Astrocyte (in vitro differentiated cells and primary cell): ENCODE data around the gene STARD3NL. TPM values are rescaled to one million over a fixed set of nuclear protein-coding genes. Genes with fewer than 3 reads are reported as not detected.

Experiments
- DNase-seq: peaks from one replicate; pipeline ENCODE4 v3.0.0-alpha.2; 2010; ENCODE audit warnings: low read depth
- FAIRE-seq: peaks from 2 replicates; lab custom pipeline; 2011; peaks lifted over from hg19 to GRCh38; lab: Jason Lieb, UNC
- H2AFZ ChIP-seq: 2 replicates; pipeline ENCODE4 v1.6.0; 2012; ENCODE audit warnings: low read depth, low read length, inconsistent platforms
- H3K27ac ChIP-seq: 2 replicates; pipeline ENCODE4 v1.5.1; 2011; ENCODE audit warnings: low read depth, low read length, inconsistent platforms
- H3K27me3 ChIP-seq: 2 replicates; pipeline ENCODE4 v1.6.0; 2011; ENCODE audit warnings: low read length, inconsistent platforms; ENCODE audit not compliant: insufficient read depth
- H3K36me3 ChIP-seq: 2 replicates; pipeline ENCODE4 v1.5.1; 2011; ENCODE audit warnings: low read length, inconsistent platforms; ENCODE audit not compliant: insufficient read depth
- H3K4me1 ChIP-seq: 2 replicates; pipeline ENCODE4 v1.5.1; 2011; ENCODE audit warnings: low read length, inconsistent platforms; ENCODE audit not compliant: insufficient read depth
- H3K4me2 ChIP-seq: 2 replicates; pipeline ENCODE4 v1.6.0; 2012; ENCODE audit warnings: low read length, inconsistent platforms
- H3K4me3 ChIP-seq: 2 replicates; pipeline ENCODE4 v1.5.1; 2011; ENCODE audit warnings: low read depth, mild to moderate bottlenecking, low read length, inconsistent platforms; ENCODE audit not compliant: insufficient read depth
- H3K79me2 ChIP-seq: 2 replicates; pipeline ENCODE4 v1.6.0; 2012; ENCODE audit warnings: mild to moderate bottlenecking, low read length, inconsistent platforms; ENCODE audit not compliant: insufficient read depth
- H3K9ac ChIP-seq: 2 replicates; pipeline ENCODE4 v1.6.0; 2012; ENCODE audit warnings: mild to moderate bottlenecking, low read length, inconsistent platforms
- H3K9me3 ChIP-seq: 2 replicates; pipeline ENCODE4 v1.5.1; 2012; ENCODE audit warnings: low read depth, mild to moderate bottlenecking, low read length, inconsistent platforms; ENCODE audit not compliant: insufficient read depth
- H4K20me1 ChIP-seq: 2 replicates; pipeline ENCODE4 v1.6.0; 2012; ENCODE audit warnings: low read length, inconsistent platforms; ENCODE audit not compliant: insufficient read depth
- H3K27ac Mint-ChIP-seq: one replicate; pipeline ENCODE4 v1.8.0; 2021; ENCODE audit warnings: mild to moderate bottlenecking, mixed read lengths; ENCODE audit not compliant: unreplicated experiment
- H3K27me3 Mint-ChIP-seq: one replicate; pipeline ENCODE4 v1.8.0; 2021; ENCODE audit warnings: low read depth, mixed read lengths; ENCODE audit not compliant: unreplicated experiment
- H3K36me3 Mint-ChIP-seq: one replicate; pipeline ENCODE4 v1.8.0; 2021; ENCODE audit warnings: low read depth, mixed read lengths; ENCODE audit not compliant: unreplicated experiment
- H3K4me1 Mint-ChIP-seq: one replicate; pipeline ENCODE4 v1.8.0; 2021; ENCODE audit warnings: low read depth, mixed read lengths; ENCODE audit not compliant: unreplicated experiment
- H3K4me3 Mint-ChIP-seq: one replicate; pipeline ENCODE4 v1.8.0; 2021; ENCODE audit warnings: mild to moderate bottlenecking, moderate library complexity, mixed read lengths; ENCODE audit not compliant: unreplicated experiment
- H3K9me3 Mint-ChIP-seq: one replicate; pipeline ENCODE4 v1.8.0; 2021; ENCODE audit warnings: mild to moderate bottlenecking, mixed read lengths; ENCODE audit not compliant: unreplicated experiment
- EZH2 ChIP-seq: IDR thresholded peaks from 2 replicates; pipeline ENCODE4 v1.6.1; 2012; ENCODE audit warnings: mild to moderate bottlenecking, low read length, inconsistent platforms; ENCODE audit not compliant: insufficient read depth
- total RNA-seq: library from RNA; stranded (reverse); gene quantifications from 2 replicates; pipeline ENCODE4 v1.2.1, GENCODE V29; 2021
- TF ChIP-seq, protein P1 (sequence below): IDR thresholded peaks from 2 replicates; pipeline ENCODE4 v1.5.1; 2011; ENCODE audit warnings: low read depth, mild to moderate bottlenecking, inconsistent platforms, low read length, moderate library complexity; ENCODE audit not compliant: insufficient read depth

The STARD3NL gene
- total RNA-seq, 1 donor from 2014 or later: 85.8 TPM

DNA sequence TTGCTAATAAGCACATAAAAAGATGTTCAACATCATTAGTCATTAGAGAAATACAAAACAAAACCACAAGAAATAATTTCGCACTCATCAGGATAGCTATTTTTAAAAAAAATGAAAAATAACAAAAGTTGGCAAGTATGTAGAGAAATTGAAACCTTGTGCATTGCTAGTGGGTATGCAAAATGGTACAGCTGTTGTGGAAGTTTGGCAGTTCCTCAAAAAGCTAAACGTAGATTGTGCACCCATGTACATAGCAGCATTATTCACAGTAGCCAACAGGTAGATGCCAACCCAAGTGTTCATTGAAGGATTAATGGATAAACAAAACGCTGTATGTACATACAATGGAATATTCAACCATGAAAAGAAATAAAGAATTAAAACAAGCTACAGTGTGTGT, 35.3 kb upstream of the STARD3NL start:
- H3K4me3 ChIP-seq: no peak overlapping the region
- no peak for TF ChIP-seq EZH2
- TF ChIP-seq, protein P1, sequence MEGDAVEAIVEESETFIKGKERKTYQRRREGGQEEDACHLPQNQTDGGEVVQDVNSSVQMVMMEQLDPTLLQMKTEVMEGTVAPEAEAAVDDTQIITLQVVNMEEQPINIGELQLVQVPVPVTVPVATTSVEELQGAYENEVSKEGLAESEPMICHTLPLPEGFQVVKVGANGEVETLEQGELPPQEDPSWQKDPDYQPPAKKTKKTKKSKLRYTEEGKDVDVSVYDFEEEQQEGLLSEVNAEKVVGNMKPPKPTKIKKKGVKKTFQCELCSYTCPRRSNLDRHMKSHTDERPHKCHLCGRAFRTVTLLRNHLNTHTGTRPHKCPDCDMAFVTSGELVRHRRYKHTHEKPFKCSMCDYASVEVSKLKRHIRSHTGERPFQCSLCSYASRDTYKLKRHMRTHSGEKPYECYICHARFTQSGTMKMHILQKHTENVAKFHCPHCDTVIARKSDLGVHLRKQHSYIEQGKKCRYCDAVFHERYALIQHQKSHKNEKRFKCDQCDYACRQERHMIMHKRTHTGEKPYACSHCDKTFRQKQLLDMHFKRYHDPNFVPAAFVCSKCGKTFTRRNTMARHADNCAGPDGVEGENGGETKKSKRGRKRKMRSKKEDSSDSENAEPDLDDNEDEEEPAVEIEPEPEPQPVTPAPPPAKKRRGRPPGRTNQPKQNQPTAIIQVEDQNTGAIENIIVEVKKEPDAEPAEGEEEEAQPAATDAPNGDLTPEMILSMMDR: no peak
- H3K9ac ChIP-seq: no peak overlapping the region
- no peak overlapping the region for H2AFZ ChIP-seq
- Mint-ChIP-seq H3K4me1 (no peaks in the 10 kb centered on the region), H3K27me3 (no peaks in the 10 kb centered on the region), H3K4me3 (no peak overlapping the region), H3K9me3 (no peaks in the 10 kb centered on the region), H3K36me3 (no peaks in the 10 kb centered on the region), H3K27ac (no peak overlapping the region)
- no peaks in the 10 kb centered on the region for H3K27me3 ChIP-seq
- no peaks in the 10 kb centered on the region for H4K20me1 ChIP-seq
- H3K27ac ChIP-seq: no peak overlapping the region
- H3K79me2 ChIP-seq: no peaks in the 10 kb centered on the region
- no peak for FAIRE-seq
- no peak overlapping the region for H3K4me2 ChIP-seq
- no peak for DNase-seq
- no peaks in the 10 kb centered on the region for H3K4me1 ChIP-seq
- H3K36me3 ChIP-seq: no peaks in the 10 kb centered on the region
- H3K9me3 ChIP-seq: no peaks in the 10 kb centered on the region

DNA sequence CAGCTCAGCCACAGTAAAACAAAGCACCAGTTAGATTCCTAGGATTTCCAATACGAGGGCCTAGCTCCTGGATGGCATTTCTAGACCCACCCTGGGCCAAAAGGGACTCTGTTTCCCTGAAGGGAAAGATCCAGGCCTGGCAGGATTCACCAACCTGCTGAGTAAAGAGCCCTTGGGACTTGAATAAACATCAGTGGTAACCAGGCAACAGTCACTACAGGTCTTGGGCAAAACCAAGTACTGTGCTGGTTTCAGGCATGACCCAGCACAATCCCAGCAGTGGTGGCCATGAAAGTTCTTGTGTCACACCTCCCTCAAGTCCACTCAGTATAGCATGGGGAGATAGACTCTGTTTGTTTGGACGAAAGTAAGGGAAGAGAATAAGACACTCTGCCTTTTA, 31.0 kb upstream of the STARD3NL start:
- H3K27me3 ChIP-seq: no peaks in the 10 kb centered on the region
- no peak overlapping the region for H3K4me2 ChIP-seq
- no peak for FAIRE-seq
- H3K4me1 ChIP-seq: no peaks in the 10 kb centered on the region
- no peak overlapping the region for H2AFZ ChIP-seq
- H3K4me1 Mint-ChIP-seq: no peaks in the 10 kb centered on the region
- no peaks in the 10 kb centered on the region for H3K79me2 ChIP-seq
- no peaks in the 10 kb centered on the region for H3K9me3 ChIP-seq
- H3K27me3 Mint-ChIP-seq: no peaks in the 10 kb centered on the region
- H3K36me3 Mint-ChIP-seq: no peaks in the 10 kb centered on the region
- no peak overlapping the region for H3K9ac ChIP-seq
- no peak overlapping the region for H3K4me3 Mint-ChIP-seq
- no peaks in the 10 kb centered on the region for H4K20me1 ChIP-seq
- no peaks in the 10 kb centered on the region for H3K9me3 Mint-ChIP-seq
- no peak for TF ChIP-seq EZH2
- TF ChIP-seq, protein P1: no peak
- no peak overlapping the region for H3K4me3 ChIP-seq
- DNase-seq: no peak
- no peak overlapping the region for H3K27ac Mint-ChIP-seq
- H3K36me3 ChIP-seq: no peaks in the 10 kb centered on the region
- H3K27ac ChIP-seq: no peak overlapping the region

DNA sequence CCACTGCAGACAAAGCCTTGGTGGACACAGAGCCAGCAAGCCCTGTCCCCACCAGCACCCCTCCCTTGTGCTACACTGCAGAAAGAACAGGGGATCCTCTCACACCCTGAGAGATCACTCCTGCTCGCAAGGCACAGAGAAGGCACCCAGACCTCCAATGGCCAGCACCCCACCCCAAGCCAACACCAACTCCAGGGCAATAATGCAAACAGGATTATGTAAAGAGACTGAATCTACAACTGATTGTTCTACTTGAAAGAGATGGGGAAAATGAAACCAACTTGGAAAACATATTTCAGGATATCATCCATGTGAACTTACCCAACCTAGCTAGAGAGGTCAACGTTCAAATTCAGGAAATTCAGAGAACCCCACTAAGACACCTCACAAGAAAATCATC, 26.5 kb upstream of the STARD3NL start:
- H3K4me3 ChIP-seq: no peak overlapping the region
- Mint-ChIP-seq H3K27ac (no peak overlapping the region), H3K9me3 (peaks cover 4% of the 10 kb centered on the region), H3K36me3 (no peaks in the 10 kb centered on the region), H3K27me3 (no peaks in the 10 kb centered on the region), H3K4me1 (no peaks in the 10 kb centered on the region), H3K4me3 (no peak overlapping the region)
- H3K9me3 ChIP-seq: no peaks in the 10 kb centered on the region
- H3K4me1 ChIP-seq: no peaks in the 10 kb centered on the region
- no peaks in the 10 kb centered on the region for H4K20me1 ChIP-seq
- FAIRE-seq (no peak), DNase-seq (no peak)
- no peak overlapping the region for H3K27ac ChIP-seq
- TF ChIP-seq, protein P1: no peak
- TF ChIP-seq EZH2: no peak
- no peak overlapping the region for H3K9ac ChIP-seq
- no peaks in the 10 kb centered on the region for H3K27me3 ChIP-seq
- no peaks in the 10 kb centered on the region for H3K36me3 ChIP-seq
- no peaks in the 10 kb centered on the region for H3K79me2 ChIP-seq
- no peak overlapping the region for H3K4me2 ChIP-seq
- H2AFZ ChIP-seq: no peak overlapping the region
